ENCODE results near the gene DHRS12.
A peak's percentile ranks its signal among the peaks of the same experiment; 100 is the strongest.

The DHRS12 gene

DNA sequence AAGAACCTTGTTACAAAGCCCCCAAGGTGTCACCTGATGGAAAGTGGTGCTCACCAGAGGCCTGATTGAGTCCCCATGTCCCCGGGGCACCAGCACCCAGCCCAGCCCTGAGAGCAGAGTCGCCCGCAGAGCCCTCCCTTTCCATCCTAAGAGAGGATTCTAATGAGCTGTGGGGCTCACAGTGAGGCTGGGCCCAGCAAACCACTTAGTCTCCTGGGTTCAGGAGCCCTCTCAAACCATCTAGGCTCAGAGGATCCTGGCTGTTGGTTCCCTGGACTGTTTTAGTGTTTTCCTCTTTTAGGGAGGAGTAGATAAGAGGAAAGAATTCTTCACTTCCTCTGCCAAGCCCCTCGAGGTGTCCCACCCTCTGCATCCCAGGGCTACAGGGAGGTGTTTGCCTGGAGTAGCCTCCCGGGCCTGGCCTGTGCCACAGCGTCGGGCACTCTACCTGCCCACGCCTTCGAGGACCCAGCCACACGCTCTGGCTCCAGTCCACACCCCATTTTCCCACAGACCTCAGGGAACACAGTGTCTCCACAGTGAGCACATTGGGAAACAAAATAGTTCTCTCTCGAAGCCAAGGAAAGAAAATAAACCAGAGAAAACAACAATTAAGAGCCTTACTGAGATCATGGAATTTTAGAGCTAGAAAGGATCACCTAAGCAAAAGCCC, 34.4 kb downstream of the DHRS12 start:
- DNase-seq (ENCODE audit: low spot score) (no peak), ATAC-seq (ENCODE audit: low read depth) (peak; percentile 24; the same call in 2 of the 3 replicates)
- Histone ChIP-seq H3K9me3 (ENCODE audit: severe bottlenecking) (no peaks in the 10 kb centered on the region), H3K27ac (ENCODE audit: poor library complexity, severe bottlenecking) (no peak overlapping the region), H3K36me3 (ENCODE audit: low read depth) (peaks cover 9% of the 10 kb centered on the region), H3K4me3 (ENCODE audit: severe bottlenecking) (no peak overlapping the region), H3K4me1 (ENCODE audit: insufficient read depth, poor library complexity, severe bottlenecking) (no peaks in the 10 kb centered on the region), H3K27me3 (ENCODE audit: insufficient read depth, poor library complexity, severe bottlenecking) (no peaks in the 10 kb centered on the region)
- TF ChIP-seq, protein P1, sequence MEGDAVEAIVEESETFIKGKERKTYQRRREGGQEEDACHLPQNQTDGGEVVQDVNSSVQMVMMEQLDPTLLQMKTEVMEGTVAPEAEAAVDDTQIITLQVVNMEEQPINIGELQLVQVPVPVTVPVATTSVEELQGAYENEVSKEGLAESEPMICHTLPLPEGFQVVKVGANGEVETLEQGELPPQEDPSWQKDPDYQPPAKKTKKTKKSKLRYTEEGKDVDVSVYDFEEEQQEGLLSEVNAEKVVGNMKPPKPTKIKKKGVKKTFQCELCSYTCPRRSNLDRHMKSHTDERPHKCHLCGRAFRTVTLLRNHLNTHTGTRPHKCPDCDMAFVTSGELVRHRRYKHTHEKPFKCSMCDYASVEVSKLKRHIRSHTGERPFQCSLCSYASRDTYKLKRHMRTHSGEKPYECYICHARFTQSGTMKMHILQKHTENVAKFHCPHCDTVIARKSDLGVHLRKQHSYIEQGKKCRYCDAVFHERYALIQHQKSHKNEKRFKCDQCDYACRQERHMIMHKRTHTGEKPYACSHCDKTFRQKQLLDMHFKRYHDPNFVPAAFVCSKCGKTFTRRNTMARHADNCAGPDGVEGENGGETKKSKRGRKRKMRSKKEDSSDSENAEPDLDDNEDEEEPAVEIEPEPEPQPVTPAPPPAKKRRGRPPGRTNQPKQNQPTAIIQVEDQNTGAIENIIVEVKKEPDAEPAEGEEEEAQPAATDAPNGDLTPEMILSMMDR (IDR thresholded peaks at IDR 0.05; ENCODE audit: poor library complexity, severe bottlenecking): no peak

DNA sequence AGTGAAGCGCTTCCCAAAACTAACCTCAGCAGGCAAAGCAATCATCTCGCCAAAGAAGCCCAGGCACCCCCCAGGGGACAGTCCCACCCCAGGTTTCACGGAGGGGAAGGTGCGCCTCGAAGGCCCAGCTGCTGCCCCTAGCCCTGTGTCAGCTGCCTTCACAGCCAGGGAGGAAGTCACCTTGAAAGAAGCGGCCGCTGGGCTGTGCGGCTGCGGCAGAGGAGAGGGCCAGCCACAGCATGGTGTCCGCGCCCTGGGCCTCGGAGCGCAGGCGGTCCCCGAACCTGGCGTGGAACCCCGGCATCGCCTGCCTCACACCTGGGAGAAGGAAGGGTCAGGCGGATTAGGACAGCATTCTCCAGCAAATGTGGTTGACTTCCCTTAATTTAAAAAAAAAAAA, 35.0 kb downstream of the DHRS12 start:
- DNase-seq (ENCODE audit: low spot score): no peak
- Histone ChIP-seq H3K27me3 (ENCODE audit: insufficient read depth, poor library complexity, severe bottlenecking) (no peaks in the 10 kb centered on the region), H3K27ac (ENCODE audit: poor library complexity, severe bottlenecking) (no peak overlapping the region), H3K36me3 (ENCODE audit: low read depth) (peaks cover 9% of the 10 kb centered on the region), H3K4me1 (ENCODE audit: insufficient read depth, poor library complexity, severe bottlenecking) (no peaks in the 10 kb centered on the region), H3K4me3 (ENCODE audit: severe bottlenecking) (no peak overlapping the region), H3K9me3 (ENCODE audit: severe bottlenecking) (no peaks in the 10 kb centered on the region)
- ATAC-seq (ENCODE audit: low read depth): no peak
- TF ChIP-seq, protein P1 (IDR thresholded peaks at IDR 0.05; ENCODE audit: poor library complexity, severe bottlenecking): no peak

DNA sequence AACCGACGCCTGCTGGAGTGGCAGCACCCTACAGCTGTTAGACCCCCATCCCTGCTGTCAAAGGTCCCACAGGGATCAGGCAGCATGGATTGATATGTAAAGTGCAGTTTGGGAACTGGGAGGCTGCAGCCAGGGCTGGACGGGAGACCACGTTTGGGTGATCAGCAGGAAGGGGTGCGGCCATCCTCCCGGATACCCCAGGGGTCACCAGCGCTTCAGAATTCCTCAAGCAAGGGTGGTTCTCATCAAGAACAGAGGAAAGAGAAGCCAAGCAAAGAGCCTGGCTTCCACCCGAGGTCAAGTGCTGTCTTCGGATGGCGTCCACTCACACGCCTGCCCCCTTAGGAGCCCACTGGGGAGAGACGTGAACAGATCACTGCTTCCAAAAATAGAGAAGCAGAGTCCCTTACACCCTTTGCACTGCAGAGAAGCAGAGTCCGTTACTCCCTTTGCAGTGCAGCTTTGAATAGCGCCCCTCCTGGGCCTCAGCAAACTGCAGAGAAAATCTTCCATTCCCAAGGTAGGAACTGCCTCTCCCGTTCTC, 35.5 kb downstream of the DHRS12 start:
- TF ChIP-seq, protein P1 (IDR thresholded peaks at IDR 0.05; ENCODE audit: poor library complexity, severe bottlenecking): no peak
- Histone ChIP-seq H3K27me3 (ENCODE audit: insufficient read depth, poor library complexity, severe bottlenecking) (no peaks in the 10 kb centered on the region), H3K36me3 (ENCODE audit: low read depth) (peaks cover 14% of the 10 kb centered on the region), H3K27ac (ENCODE audit: poor library complexity, severe bottlenecking) (no peak overlapping the region), H3K4me3 (ENCODE audit: severe bottlenecking) (no peak overlapping the region), H3K9me3 (ENCODE audit: severe bottlenecking) (no peaks in the 10 kb centered on the region), H3K4me1 (ENCODE audit: insufficient read depth, poor library complexity, severe bottlenecking) (no peaks in the 10 kb centered on the region)
- ATAC-seq (ENCODE audit: low read depth) (no peak), DNase-seq (ENCODE audit: low spot score) (no peak)

DNA sequence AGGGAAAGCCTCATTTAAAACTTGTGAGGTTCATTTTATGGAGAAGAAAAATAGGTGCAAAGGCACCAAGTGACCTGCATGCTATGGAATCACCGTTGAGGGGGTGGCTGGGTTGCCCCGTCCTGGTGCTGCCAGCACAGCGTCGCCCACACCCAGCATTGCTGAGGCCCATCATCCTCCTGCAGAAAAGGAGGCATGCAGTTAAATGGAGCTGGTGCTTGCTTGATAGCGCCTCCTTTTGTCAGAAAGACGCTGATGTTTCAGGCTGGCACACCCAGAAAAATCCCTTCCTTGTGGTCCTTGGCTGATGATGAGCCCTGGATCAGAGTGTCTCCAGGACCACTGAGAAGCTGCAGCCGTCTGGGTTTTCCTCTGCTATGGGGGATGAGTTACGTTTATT, 36.9 kb downstream of the DHRS12 start:
- H3K9me3 ChIP-seq (ENCODE audit: severe bottlenecking): no peaks in the 10 kb centered on the region
- H3K27me3 ChIP-seq (ENCODE audit: insufficient read depth, poor library complexity, severe bottlenecking): no peaks in the 10 kb centered on the region
- no peak overlapping the region for H3K27ac ChIP-seq (ENCODE audit: poor library complexity, severe bottlenecking)
- H3K4me3 ChIP-seq (ENCODE audit: severe bottlenecking): no peak overlapping the region
- H3K36me3 ChIP-seq (ENCODE audit: low read depth): peaks cover 21% of the 10 kb centered on the region
- TF ChIP-seq, protein P1 (IDR thresholded peaks at IDR 0.05; ENCODE audit: poor library complexity, severe bottlenecking): no peak
- no peaks in the 10 kb centered on the region for H3K4me1 ChIP-seq (ENCODE audit: insufficient read depth, poor library complexity, severe bottlenecking)
- no peak for ATAC-seq (ENCODE audit: low read depth)
- no peak for DNase-seq (ENCODE audit: low spot score)

DNA sequence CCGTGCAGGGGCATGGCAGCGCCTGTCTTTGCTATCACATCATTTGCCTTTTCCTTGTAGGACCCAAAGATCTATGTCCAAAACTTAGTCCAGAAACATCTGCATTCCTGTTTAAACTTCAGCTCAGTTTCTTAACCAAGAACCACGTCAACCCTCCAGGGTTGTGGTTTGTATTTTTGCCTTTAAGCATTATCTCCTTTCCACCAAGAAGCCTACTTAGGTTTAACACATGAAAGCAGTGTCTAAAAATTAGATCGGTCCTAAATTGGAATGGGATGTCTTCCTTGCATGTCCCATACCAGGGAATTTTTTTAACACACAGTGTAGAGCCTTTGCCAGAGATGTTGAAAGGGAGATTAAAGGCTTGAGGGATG, 38.8 kb downstream of the DHRS12 start:
- Histone ChIP-seq H3K27me3 (ENCODE audit: insufficient read depth, poor library complexity, severe bottlenecking) (no peaks in the 10 kb centered on the region), H3K36me3 (ENCODE audit: low read depth) (peaks cover 33% of the 10 kb centered on the region), H3K27ac (ENCODE audit: poor library complexity, severe bottlenecking) (no peak overlapping the region), H3K4me1 (ENCODE audit: insufficient read depth, poor library complexity, severe bottlenecking) (no peaks in the 10 kb centered on the region), H3K9me3 (ENCODE audit: severe bottlenecking) (no peaks in the 10 kb centered on the region), H3K4me3 (ENCODE audit: severe bottlenecking) (no peak overlapping the region)
- TF ChIP-seq, protein P1 (IDR thresholded peaks at IDR 0.05; ENCODE audit: poor library complexity, severe bottlenecking): no peak
- no peak for DNase-seq (ENCODE audit: low spot score)
- ATAC-seq (ENCODE audit: low read depth): no peak

All from RWPE2 (cell line).